Neuron (in vitro differentiated cells): ENCODE data around the gene ACER3.
A peak's percentile ranks its signal among the peaks of the same experiment; 100 is the strongest.

ENCODE experiments used
- H2AFZ ChIP-seq: one replicate; pipeline ENCODE4 v1.6.1; 2013; ENCODE audit warnings: low read depth, mild to moderate bottlenecking, inconsistent platforms, low read length, moderate library complexity
- H3K27me3 ChIP-seq: one replicate; pipeline ENCODE4 v1.6.1; 2013; ENCODE audit warnings: low read length; ENCODE audit not compliant: insufficient read depth
- H3K36me3 ChIP-seq: one replicate; pipeline ENCODE4 v1.6.1; 2013; ENCODE audit warnings: low read length; ENCODE audit not compliant: insufficient read depth
- H3K4me1 ChIP-seq: one replicate; pipeline ENCODE4 v1.6.1; 2013; ENCODE audit warnings: low read length; ENCODE audit not compliant: insufficient read depth
- H3K4me3 ChIP-seq: 2 replicates; pipeline ENCODE4 v1.5.1; 2013; ENCODE audit warnings: mild to moderate bottlenecking, low read length, moderate library complexity
- H3K9me3 ChIP-seq: one replicate; pipeline ENCODE4 v1.6.1; 2013; ENCODE audit warnings: low read length

The ACER3 gene

DNA sequence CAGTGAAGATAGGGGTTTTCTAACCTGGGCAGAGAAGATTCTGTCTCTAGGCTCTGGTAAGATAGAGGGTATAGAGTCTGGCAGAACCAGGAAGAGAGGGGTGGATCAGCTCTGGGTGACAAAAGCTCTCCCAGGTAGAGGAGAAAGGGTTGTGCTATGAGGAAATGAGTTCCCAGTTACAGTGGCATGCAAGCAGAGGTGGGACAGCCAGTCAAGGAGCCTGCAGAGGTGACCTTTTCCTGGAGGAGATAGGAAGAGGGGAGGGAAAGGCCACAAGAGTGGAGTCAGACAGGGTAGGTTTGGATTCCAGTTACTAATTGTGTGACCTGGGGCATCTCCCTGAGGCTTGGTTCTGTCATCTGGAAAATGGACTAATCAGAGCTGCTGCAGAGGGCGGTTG lies 202.7 kb downstream of the ACER3 start:
- no peak overlapping the region for H3K4me3 ChIP-seq
- no peak overlapping the region for H2AFZ ChIP-seq
- no peaks in the 10 kb centered on the region for H3K27me3 ChIP-seq
- no peaks in the 10 kb centered on the region for H3K36me3 ChIP-seq
- H3K9me3 ChIP-seq = no peaks in the 10 kb centered on the region
- peaks cover 21% of the 10 kb centered on the region for H3K4me1 ChIP-seq

GRCh38 chr11:77063861-77064260 lies 203.1 kb downstream of the ACER3 start:
- no peaks in the 10 kb centered on the region for H3K27me3 ChIP-seq
- H3K4me3 ChIP-seq = no peak overlapping the region
- no peaks in the 10 kb centered on the region for H3K9me3 ChIP-seq
- H2AFZ ChIP-seq = no peak overlapping the region
- H3K4me1 ChIP-seq = peaks cover 26% of the 10 kb centered on the region
- H3K36me3 ChIP-seq = no peaks in the 10 kb centered on the region

- no peaks in the 10 kb centered on the region for H3K9me3 ChIP-seq
- H3K27me3 ChIP-seq = no peaks in the 10 kb centered on the region
- no peak overlapping the region for H3K4me3 ChIP-seq
- H2AFZ ChIP-seq = no peak overlapping the region
- H3K4me1 ChIP-seq = peaks cover 33% of the 10 kb centered on the region
- H3K36me3 ChIP-seq = no peaks in the 10 kb centered on the region
These were observed 204.0 kb downstream of the ACER3 start for GRCh38 chr11:77064648-77065217.

DNA sequence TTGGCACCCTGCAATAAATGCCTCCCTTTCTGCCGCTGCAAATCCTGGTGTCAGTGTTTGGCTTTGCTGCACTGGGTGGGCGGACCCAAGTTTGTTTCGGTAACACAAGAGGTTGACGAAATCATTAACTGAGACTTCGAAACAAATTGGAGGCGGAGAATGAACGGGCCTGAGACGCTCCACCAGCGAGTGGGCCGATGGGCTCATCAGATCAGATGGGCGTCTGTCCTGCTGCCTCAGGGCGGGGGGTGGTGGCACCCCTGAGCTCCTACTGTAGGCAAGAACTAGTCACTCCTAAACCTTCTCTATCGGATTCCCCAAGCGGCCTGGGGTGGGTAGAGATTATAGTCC lies 205.1 kb downstream of the ACER3 start:
- Histone ChIP-seq H3K4me1 (peaks cover 36% of the 10 kb centered on the region), H2AFZ (peak overlapping the region; percentile 89), H3K36me3 (no peaks in the 10 kb centered on the region), H3K9me3 (no peaks in the 10 kb centered on the region), H3K4me3 (peak overlapping the region; percentile 83), H3K27me3 (no peaks in the 10 kb centered on the region)

GRCh38 chr11:77066229-77067042 lies 205.7 kb downstream of the ACER3 start, which contains the start of gene CAPN5:
Gene CAPN5 (plus strand): TSS chr11:77066971. CDS start chr11:77084887, 17,916 bp downstream.
- no peaks in the 10 kb centered on the region for H3K27me3 ChIP-seq
- no peaks in the 10 kb centered on the region for H3K9me3 ChIP-seq
- no peaks in the 10 kb centered on the region for H3K36me3 ChIP-seq
- peak within 1 kb of the TSS; percentile 83 for H3K4me3 ChIP-seq
- H2AFZ ChIP-seq = peak within 1 kb of the TSS; percentile 89
- H3K4me1 ChIP-seq = peaks cover 36% of the 10 kb centered on the region

GRCh38 chr11:77067861-77068443 lies 207.2 kb downstream of the ACER3 start:
- Histone ChIP-seq H2AFZ (no peak overlapping the region), H3K36me3 (peaks cover 7% of the 10 kb centered on the region), H3K4me3 (peak overlapping the region; percentile 83), H3K27me3 (no peaks in the 10 kb centered on the region), H3K9me3 (no peaks in the 10 kb centered on the region), H3K4me1 (peaks cover 41% of the 10 kb centered on the region)

DNA sequence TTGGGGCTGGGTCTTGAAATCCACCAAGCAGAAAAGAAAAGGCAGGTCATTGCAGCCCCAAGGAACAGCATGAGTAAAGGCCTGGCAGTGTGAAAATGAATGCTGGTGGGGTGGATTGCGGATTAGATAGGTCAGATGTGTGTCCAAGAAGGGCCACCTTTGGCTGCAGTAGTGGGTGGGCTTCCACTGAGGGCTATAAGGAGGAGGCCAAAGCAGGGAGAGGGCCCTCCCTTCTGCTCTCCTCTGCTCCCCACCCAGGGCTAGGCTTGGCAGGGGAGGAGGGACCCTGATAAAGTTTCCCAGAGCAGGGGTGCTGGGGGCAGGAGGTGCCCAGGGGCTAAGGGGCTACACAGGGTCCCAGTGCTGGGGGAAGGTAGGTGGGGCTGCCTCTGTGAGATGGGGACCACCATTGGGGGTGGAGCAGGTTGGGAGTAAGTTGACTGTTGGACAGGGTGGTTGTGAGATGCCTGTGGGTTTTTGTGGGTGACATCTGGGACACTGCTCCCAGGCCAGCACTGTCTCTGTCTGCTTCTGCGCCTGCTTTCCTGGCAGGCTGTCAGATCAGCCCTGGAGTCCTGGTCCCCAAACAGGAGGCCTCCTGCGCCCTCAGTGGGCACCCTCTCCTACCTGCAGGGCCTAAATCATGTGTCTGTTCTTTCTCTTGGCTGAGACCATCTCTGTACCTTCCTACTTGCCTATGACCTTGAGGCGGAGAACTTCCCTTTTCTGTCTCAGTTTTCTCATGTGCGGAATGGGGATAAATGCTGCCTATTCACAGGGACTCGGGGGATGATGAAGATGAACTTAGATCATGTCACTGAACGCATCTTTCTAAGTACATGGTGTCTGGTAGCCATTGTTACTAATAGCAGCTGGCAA lies 208.0 kb downstream of the ACER3 start:
- H3K9me3 ChIP-seq = no peaks in the 10 kb centered on the region
- peaks cover 10% of the 10 kb centered on the region for H3K36me3 ChIP-seq
- H3K27me3 ChIP-seq = no peaks in the 10 kb centered on the region
- H3K4me1 ChIP-seq = peaks cover 49% of the 10 kb centered on the region
- peak overlapping the region; percentile 83 for H3K4me3 ChIP-seq
- no peak overlapping the region for H2AFZ ChIP-seq

DNA sequence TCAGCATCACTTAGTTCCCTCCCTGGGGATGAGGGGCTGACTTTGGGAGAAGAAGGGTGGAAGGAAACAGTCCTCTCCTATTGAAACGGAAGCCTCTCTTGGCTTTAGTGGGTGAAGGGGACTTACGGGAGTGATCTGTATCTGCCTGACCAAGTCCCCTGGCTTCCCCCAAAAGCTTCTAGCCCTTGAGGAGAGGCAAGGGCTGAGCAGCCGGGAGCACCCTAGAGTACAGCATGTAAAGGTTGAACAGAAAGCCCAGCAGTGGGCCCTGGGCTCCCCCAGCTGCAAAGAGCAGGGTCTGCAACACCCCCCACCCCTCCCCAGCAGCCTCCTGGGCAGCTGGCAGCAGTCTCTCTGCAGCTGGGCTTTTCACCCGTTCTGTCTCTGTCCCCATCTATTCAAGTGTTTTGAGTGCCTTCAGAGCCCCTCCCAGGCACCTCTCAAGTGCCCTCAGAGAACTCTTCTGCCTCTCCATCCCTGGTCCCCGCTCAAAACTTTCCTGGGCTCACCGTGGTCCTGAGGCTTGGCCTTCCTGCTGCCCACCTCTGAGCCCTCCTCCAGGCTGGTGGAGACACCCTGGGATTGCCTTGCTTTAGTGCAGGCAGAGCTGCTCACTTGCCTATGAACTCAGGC lies 208.7 kb downstream of the ACER3 start:
- Histone ChIP-seq H3K4me3 (peak overlapping the region; percentile 83), H3K36me3 (peaks cover 13% of the 10 kb centered on the region), H2AFZ (no peak overlapping the region), H3K4me1 (peaks cover 51% of the 10 kb centered on the region), H3K27me3 (no peaks in the 10 kb centered on the region), H3K9me3 (no peaks in the 10 kb centered on the region)

- H3K4me3 ChIP-seq = no peak overlapping the region
- H3K9me3 ChIP-seq = no peaks in the 10 kb centered on the region
- H3K4me1 ChIP-seq = peaks cover 51% of the 10 kb centered on the region
- H3K36me3 ChIP-seq = peaks cover 18% of the 10 kb centered on the region
- no peak overlapping the region for H2AFZ ChIP-seq
- H3K27me3 ChIP-seq = no peaks in the 10 kb centered on the region
These were observed 209.4 kb downstream of the ACER3 start for GRCh38 chr11:77069969-77070582.

- H3K4me3 ChIP-seq = no peak overlapping the region
- H3K9me3 ChIP-seq = no peaks in the 10 kb centered on the region
- H2AFZ ChIP-seq = no peak overlapping the region
- H3K36me3 ChIP-seq = peaks cover 18% of the 10 kb centered on the region
- H3K4me1 ChIP-seq = peaks cover 42% of the 10 kb centered on the region
- no peaks in the 10 kb centered on the region for H3K27me3 ChIP-seq
These were observed 210.4 kb downstream of the ACER3 start for GRCh38 chr11:77071077-77071476.

DNA sequence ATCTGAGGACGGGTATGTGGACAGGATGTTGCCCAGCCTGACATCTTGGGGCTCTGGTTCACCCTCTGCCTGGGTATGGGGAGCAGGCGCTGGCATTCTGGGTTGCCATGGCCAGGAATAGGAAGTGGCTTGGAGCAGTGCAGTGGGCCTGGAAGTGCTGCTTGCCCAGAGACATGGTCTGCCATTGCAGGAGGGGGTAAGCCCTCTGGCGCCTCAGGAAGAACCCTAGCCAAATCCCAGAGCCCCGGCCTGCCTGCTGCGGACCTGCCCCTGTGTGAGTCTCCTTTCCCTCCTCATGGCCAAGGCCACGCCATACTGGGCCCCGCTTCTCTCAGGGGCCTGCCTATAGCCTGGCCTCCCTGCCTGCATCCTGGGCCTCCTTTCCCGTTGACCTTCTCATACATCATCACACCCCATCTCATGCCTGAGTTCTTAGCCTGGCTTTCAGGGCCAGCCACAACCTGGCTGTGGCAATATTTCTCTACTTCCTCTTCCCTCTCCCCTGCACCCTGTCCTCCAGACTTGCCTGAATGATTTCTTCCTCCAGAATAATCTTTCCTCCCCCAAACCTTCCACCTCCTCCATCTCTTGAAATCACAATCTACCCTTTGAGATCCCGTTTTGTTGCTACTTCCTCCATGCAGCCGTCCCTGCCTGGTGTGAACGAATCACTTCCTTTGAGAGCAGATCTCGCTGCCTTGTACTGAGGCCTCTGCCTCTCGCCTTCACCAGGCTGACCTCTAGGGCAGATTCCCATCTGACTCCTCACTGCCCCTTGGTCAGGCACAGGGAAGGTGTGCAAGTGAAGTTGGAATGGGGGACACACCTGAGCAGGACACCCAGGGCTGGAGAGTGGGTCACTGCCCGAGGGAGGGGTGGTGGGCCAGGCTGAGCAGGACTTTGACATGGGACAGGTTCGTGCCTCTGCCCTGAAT lies 211.2 kb downstream of the ACER3 start:
- Histone ChIP-seq H3K9me3 (no peaks in the 10 kb centered on the region), H3K27me3 (no peaks in the 10 kb centered on the region), H3K4me3 (no peak overlapping the region), H3K36me3 (peaks cover 18% of the 10 kb centered on the region), H2AFZ (no peak overlapping the region), H3K4me1 (peaks cover 40% of the 10 kb centered on the region)
